ENCODE results near the gene PADI3.

PADI3 gene

GRCh38 chr1:17248781-17249180 lies at the start of gene PADI3:
Gene PADI3 (plus strand): TSS chr1:17249098. CDS start chr1:17249138, 40 bp downstream.
- DNase-seq (ENCODE audit: low spot score) (no peak), FAIRE-seq (no peak)

GRCh38 chr1:17199267-17200044 lies 49.4 kb upstream of the PADI3 start:
- DNase-seq (ENCODE audit: low spot score) (no peak), FAIRE-seq (no peak)

- DNase-seq (ENCODE audit: low spot score): no peak
- FAIRE-seq: no peak
These were observed 48.7 kb upstream of the PADI3 start for GRCh38 chr1:17200246-17200645.

- no peak for DNase-seq (ENCODE audit: low spot score)
- FAIRE-seq: no peak
These were observed 48.1 kb upstream of the PADI3 start for GRCh38 chr1:17200756-17201155.

GRCh38 chr1:17201201-17202021 lies 47.5 kb upstream of the PADI3 start:
- DNase-seq (ENCODE audit: low spot score) (peak; percentile 52), FAIRE-seq (no peak)

GRCh38 chr1:17204546-17205440 lies 44.1 kb upstream of the PADI3 start, which contains the start of gene PADI1:
Gene PADI1 (plus strand): TSS chr1:17205128. CDS start chr1:17205218, 90 bp downstream.
- no peak for DNase-seq (ENCODE audit: low spot score)
- no peak for FAIRE-seq

GRCh38 chr1:17205652-17206051 lies 43.2 kb upstream of the PADI3 start:
- FAIRE-seq (no peak), DNase-seq (ENCODE audit: low spot score) (no peak)

GRCh38 chr1:17206196-17206595 lies 42.7 kb upstream of the PADI3 start:
- DNase-seq (ENCODE audit: low spot score) (no peak), FAIRE-seq (no peak)

- no peak for FAIRE-seq
- no peak for DNase-seq (ENCODE audit: low spot score)
These were observed 41.9 kb upstream of the PADI3 start for GRCh38 chr1:17207046-17207445.

- DNase-seq (ENCODE audit: low spot score): no peak
- FAIRE-seq: no peak
These were observed 41.4 kb upstream of the PADI3 start for GRCh38 chr1:17207540-17207939.

- DNase-seq (ENCODE audit: low spot score) (peak; percentile 83), FAIRE-seq (no peak)
These were observed 40.9 kb upstream of the PADI3 start for GRCh38 chr1:17207966-17208418.

- FAIRE-seq: peak; percentile 20
- no peak for DNase-seq (ENCODE audit: low spot score)
These were observed 40.4 kb upstream of the PADI3 start for GRCh38 chr1:17208546-17208945.

GRCh38 chr1:17209430-17209829 lies 39.5 kb upstream of the PADI3 start:
- no peak for DNase-seq (ENCODE audit: low spot score)
- FAIRE-seq: no peak

GRCh38 chr1:17210176-17210575 lies 38.7 kb upstream of the PADI3 start:
- DNase-seq (ENCODE audit: low spot score) (peak; percentile 46), FAIRE-seq (no peak)

GRCh38 chr1:17211377-17211776 lies 37.5 kb upstream of the PADI3 start:
- DNase-seq (ENCODE audit: low spot score) (no peak), FAIRE-seq (no peak)

- FAIRE-seq: no peak
- peak; percentile 58 for DNase-seq (ENCODE audit: low spot score)
These were observed 36.9 kb upstream of the PADI3 start for GRCh38 chr1:17212009-17212408.

- DNase-seq (ENCODE audit: low spot score) (peak; percentile 89), FAIRE-seq (peak; percentile 87)
These were observed 36.3 kb upstream of the PADI3 start for GRCh38 chr1:17212487-17213121.

GRCh38 chr1:17213148-17213781 lies 35.6 kb upstream of the PADI3 start:
- DNase-seq (ENCODE audit: low spot score) (no peak), FAIRE-seq (no peak)

- FAIRE-seq (no peak), DNase-seq (ENCODE audit: low spot score) (no peak)
These were observed 35.1 kb upstream of the PADI3 start for GRCh38 chr1:17213782-17214148.

GRCh38 chr1:17214876-17215544 lies 33.9 kb upstream of the PADI3 start:
- FAIRE-seq: no peak
- DNase-seq (ENCODE audit: low spot score): no peak

All from urothelium cell line (cell line).